ENCODE measurements around the gene LRCH1. TPM values are rescaled to one million over a fixed set of nuclear protein-coding genes. Genes with fewer than 3 reads are reported as not detected.

The LRCH1 gene
- total and polyA plus RNA-seq, 2 of the 13 experiments (the other 11 are each of a cell fraction or from before 2014, with no cell fraction given): 4.1 to 12.6 TPM

DNA sequence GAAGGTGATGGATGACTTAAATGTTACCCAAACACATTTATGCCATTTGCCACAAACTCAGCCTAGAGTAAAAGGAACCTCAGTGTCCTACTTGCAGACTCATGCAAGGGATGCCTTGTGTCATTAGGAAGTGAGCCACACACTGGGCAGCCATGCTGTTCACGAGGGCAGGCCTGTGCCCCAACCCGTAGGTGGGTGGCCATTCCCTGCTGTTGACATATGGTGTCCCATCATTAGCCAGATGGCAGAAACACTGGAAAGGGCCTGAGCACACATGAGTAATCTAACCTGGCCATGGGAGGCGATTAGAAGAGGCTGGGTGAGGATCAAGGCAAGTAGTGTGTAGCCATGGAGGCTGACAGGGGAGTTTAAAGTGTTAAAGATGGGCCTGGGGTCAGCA is 9.7 kb upstream of the LRCH1 start:
- POLR2A ChIA-PET: no interaction called here
- CTCF ChIA-PET (ENCODE audit: low intra/inter-chr PET ratio, low total read pairs): no interaction called here
- 18% methylated on average over 1 of the region's 3 CpGs for WGBS (ENCODE audit: low lambda C conversion rate)
- intact Hi-C loops (cut with micrococcal nuclease; ENCODE audit: unreplicated experiment): no loop called here
- DNase-seq (ENCODE audit: low spot score): no peak
- H3K4me2 ChIP-seq (ENCODE audit: low read depth, low read length): no peak overlapping the region
- in situ Hi-C loops (cut with HindIII; ENCODE audit: extremely low pct_ligation_motif_present, low pct_unique_long_range_greater_than_20kb): no loop called here
- H3K27ac ChIP-seq (ENCODE audit: extremely low read length, insufficient read depth, low read length): no peak overlapping the region
- no peak overlapping the region for H3K9ac ChIP-seq (ENCODE audit: insufficient read depth, low read depth, low read length)
- H3K27me3 ChIP-seq (ENCODE audit: control insufficient read depth in 1 of 2, insufficient read depth in 2 of 2, low read length in 2 of 2): peaks cover 0 to 4% of the 10 kb centered on the region in 2 experiments; a peak in 2 of 5 replicates
- no peaks in the 10 kb centered on the region for H3K36me3 ChIP-seq (replicated peaks in 1 of 2; ENCODE audit: control insufficient read depth in 1 of 2, insufficient read depth in 2 of 2, low read length in 2 of 2)
- no peaks in the 10 kb centered on the region for H3K9me3 ChIP-seq (ENCODE audit: low read length)
- ATAC-seq: no peak
- H2AFZ ChIP-seq (ENCODE audit: low read length): no peak overlapping the region
- no peaks in the 10 kb centered on the region for H3K4me1 ChIP-seq (ENCODE audit: insufficient read depth, low read length)
- no peak overlapping the region for H3K4me3 ChIP-seq (replicated peaks in 1 of 3; ENCODE audit: insufficient read depth in 1 of 3, low read depth in 2 of 3, low read length in 3 of 3)
- H3K79me2 ChIP-seq (ENCODE audit: insufficient read depth, low read length): no peaks in the 10 kb centered on the region
- BruUV-seq (replicated peaks): no TSS peak
- no peak for TF ChIP-seq STAG1 (CRISPR knock-in tag; IDR thresholded peaks at IDR 0.05)
- no peak for TF ChIP-seq ZNF432 (CRISPR knock-in tag; IDR thresholded peaks at IDR 0.05; ENCODE audit: borderline replicate concordance)
- TF ChIP-seq NCOA5 (CRISPR knock-in tag; IDR thresholded peaks at IDR 0.05): no peak
- no peak for TF ChIP-seq AGO2 (optimal IDR thresholded peaks at IDR 0.05; ENCODE audit: low read depth, low read length)
- TF ChIP-seq SMARCE1 (IDR thresholded peaks at IDR 0.05; ENCODE audit: borderline replicate concordance): no peak
- no peak for TF ChIP-seq JUN (CRISPR knock-in tag; IDR thresholded peaks at IDR 0.05)
- TF ChIP-seq, protein P1, sequence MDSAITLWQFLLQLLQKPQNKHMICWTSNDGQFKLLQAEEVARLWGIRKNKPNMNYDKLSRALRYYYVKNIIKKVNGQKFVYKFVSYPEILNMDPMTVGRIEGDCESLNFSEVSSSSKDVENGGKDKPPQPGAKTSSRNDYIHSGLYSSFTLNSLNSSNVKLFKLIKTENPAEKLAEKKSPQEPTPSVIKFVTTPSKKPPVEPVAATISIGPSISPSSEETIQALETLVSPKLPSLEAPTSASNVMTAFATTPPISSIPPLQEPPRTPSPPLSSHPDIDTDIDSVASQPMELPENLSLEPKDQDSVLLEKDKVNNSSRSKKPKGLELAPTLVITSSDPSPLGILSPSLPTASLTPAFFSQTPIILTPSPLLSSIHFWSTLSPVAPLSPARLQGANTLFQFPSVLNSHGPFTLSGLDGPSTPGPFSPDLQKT (CRISPR knock-in tag; IDR thresholded peaks at IDR 0.05; ENCODE audit: borderline replicate concordance): no peak
- no peak for TF ChIP-seq DNMT1 (CRISPR knock-in tag; IDR thresholded peaks at IDR 0.05)
- TF ChIP-seq, protein P2, sequence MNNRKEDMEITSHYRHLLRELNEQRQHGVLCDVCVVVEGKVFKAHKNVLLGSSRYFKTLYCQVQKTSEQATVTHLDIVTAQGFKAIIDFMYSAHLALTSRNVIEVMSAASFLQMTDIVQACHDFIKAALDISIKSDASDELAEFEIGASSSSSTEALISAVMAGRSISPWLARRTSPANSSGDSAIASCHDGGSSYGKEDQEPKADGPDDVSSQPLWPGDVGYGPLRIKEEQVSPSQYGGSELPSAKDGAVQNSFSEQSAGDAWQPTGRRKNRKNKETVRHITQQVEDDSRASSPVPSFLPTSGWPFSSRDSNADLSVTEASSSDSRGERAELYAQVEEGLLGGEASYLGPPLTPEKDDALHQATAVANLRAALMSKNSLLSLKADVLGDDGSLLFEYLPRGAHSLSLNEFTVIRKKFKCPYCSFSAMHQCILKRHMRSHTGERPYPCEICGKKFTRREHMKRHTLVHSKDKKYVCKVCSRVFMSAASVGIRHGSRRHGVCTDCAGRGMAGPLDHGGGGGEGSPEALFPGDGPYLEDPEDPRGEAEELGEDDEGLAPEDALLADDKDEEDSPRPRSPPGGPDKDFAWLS (CRISPR knock-in tag; IDR thresholded peaks at IDR 0.05; ENCODE audit: borderline replicate concordance): no peak
- no peak for TF ChIP-seq ZNF142 (CRISPR knock-in tag; IDR thresholded peaks at IDR 0.05)
- TF ChIP-seq RELA (CRISPR knock-in tag; IDR thresholded peaks at IDR 0.05): no peak
- TF ChIP-seq MXI1 (IDR thresholded peaks at IDR 0.05; ENCODE audit: borderline replicate concordance, low read depth, low read length): no peak
- TF ChIP-seq PAF1 (CRISPR knock-in tag; IDR thresholded peaks at IDR 0.05): no peak
- TF ChIP-seq ZSCAN12 (CRISPR knock-in tag; IDR thresholded peaks at IDR 0.05): no peak
- TF ChIP-seq FOXC1 (CRISPR knock-in tag; IDR thresholded peaks at IDR 0.05; ENCODE audit: borderline replicate concordance): no peak
- no peak for TF ChIP-seq ZNF124 (CRISPR knock-in tag; IDR thresholded peaks at IDR 0.05)
- TF ChIP-seq RFX3 (CRISPR knock-in tag; IDR thresholded peaks at IDR 0.05): no peak
- no peak for FAIRE-seq
- no peaks in the 10 kb centered on the region for H4K20me1 ChIP-seq (ENCODE audit: insufficient read depth, low read length)

Measured in HepG2 (cell line).